CD14-positive monocyte (primary cell): ENCODE measurements around the gene GINS2. TPM values are rescaled to one million over a fixed set of nuclear protein-coding genes. Genes with fewer than 3 reads are reported as not detected.

ENCODE experiments used
- DNase-seq, 3 donors: peaks; one replicate each; pipeline ENCODE4 v3.0.0-alpha.2; 2011 to 2022
- H2AFZ ChIP-seq: 2 replicates; pipeline ENCODE4 v1.6.0; 2012; ENCODE audit warnings: mild to moderate bottlenecking, low read depth, low read length, inconsistent platforms; ENCODE audit not compliant: insufficient read depth, poor library complexity, severe bottlenecking
- H3K27ac ChIP-seq, 2 donors: 1 replicate in 1 of 2; 2 replicates in 1 of 2; pipeline ENCODE4 v1.5.1; 2012 to 2013; ENCODE audit warnings: low read length in 2 of 2, control low read depth in 1 of 2, inconsistent platforms in 1 of 2, low read depth in 1 of 2, mild to moderate bottlenecking in 1 of 2
- H3K27me3 ChIP-seq, 2 donors: one replicate each; pipeline versions ENCODE4 v1.6.0 to v1.6.1; 2011 to 2013; ENCODE audit warnings: low read length in 2 of 2; ENCODE audit not compliant: control insufficient read depth in 2 of 2, insufficient read depth in 2 of 2
- H3K36me3 ChIP-seq, 2 donors: replicated peaks in 1 of 2; 1 replicate in 1 of 2; 2 replicates in 1 of 2; pipeline versions ENCODE4 v1.5.1 to v1.6.1; 2012 to 2013; ENCODE audit warnings: low read length in 2 of 2, control low read depth in 1 of 2, inconsistent platforms in 1 of 2, mild to moderate bottlenecking in 1 of 2; ENCODE audit not compliant: insufficient read depth in 2 of 2, control insufficient read depth in 1 of 2
- H3K4me1 ChIP-seq, 2 donors: 1 replicate in 1 of 2; 2 replicates in 1 of 2; pipeline versions ENCODE4 v1.5.1 to v1.6.1; 2012 to 2013; ENCODE audit warnings: low read length in 2 of 2, control low read depth in 1 of 2, inconsistent platforms in 1 of 2, mild to moderate bottlenecking in 1 of 2, moderate library complexity in 1 of 2; ENCODE audit not compliant: insufficient read depth in 2 of 2, control insufficient read depth in 1 of 2
- H3K4me2 ChIP-seq: replicated peaks from 2 replicates; pipeline ENCODE3; 2012; ENCODE audit warnings: low read length, moderate library complexity, mild to moderate bottlenecking; ENCODE audit not compliant: poor library complexity, severe bottlenecking; ENCODE audit errors: extremely low read depth
- H3K4me3 ChIP-seq, 3 experiments: fragments of 200-600 bp in 1 of 3; sonication (generic) in 1 of 3; replicated peaks in 1 of 3; 1 replicate in 2 of 3; 2 replicates in 1 of 3; pipeline ENCODE4 v1.5.1; 2011 to 2013; ENCODE audit warnings: low read length in 3 of 3, mild to moderate bottlenecking in 3 of 3, control low read depth in 2 of 3, low read depth in 2 of 3, inconsistent platforms in 1 of 3, moderate library complexity in 1 of 3
- H3K79me2 ChIP-seq: 2 replicates; pipeline ENCODE4 v1.6.0; 2012; ENCODE audit warnings: mild to moderate bottlenecking, control low read depth, inconsistent platforms, low read length, moderate library complexity; ENCODE audit not compliant: insufficient read depth
- H3K9ac ChIP-seq: 2 replicates; pipeline ENCODE4 v1.6.0; 2017; ENCODE audit warnings: low read length, mild to moderate bottlenecking; ENCODE audit not compliant: insufficient read depth, poor library complexity, severe bottlenecking
- H3K9me3 ChIP-seq, 2 donors: replicated peaks in 1 of 2; 1 replicate in 1 of 2; 2 replicates in 1 of 2; pipeline versions ENCODE4 v1.5.1 to v1.6.1; 2012 to 2013; ENCODE audit warnings: low read length in 2 of 2, control low read depth in 1 of 2; ENCODE audit not compliant: control insufficient read depth in 1 of 2, insufficient read depth in 1 of 2
- H4K20me1 ChIP-seq: 2 replicates; pipeline ENCODE4 v1.6.0; 2012; ENCODE audit warnings: mild to moderate bottlenecking, low read length, control low read depth, moderate library complexity; ENCODE audit not compliant: insufficient read depth
- H3K27ac Mint-ChIP-seq, 7 donors: one replicate each; pipeline ENCODE4 v1.8.0; 2020; ENCODE audit warnings: mild to moderate bottlenecking in 7 of 7, mixed read lengths in 7 of 7, moderate library complexity in 6 of 7, inconsistent platforms in 2 of 7
- H3K27me3 Mint-ChIP-seq, 3 donors: one replicate each; pipeline ENCODE4 v1.8.0; 2021 to 2022; ENCODE audit warnings: low read depth in 3 of 3, mild to moderate bottlenecking in 3 of 3, mixed read lengths in 3 of 3, moderate library complexity in 3 of 3, inconsistent platforms in 1 of 3
- H3K36me3 Mint-ChIP-seq, 2 donors: one replicate each; pipeline ENCODE4 v1.8.0; 2020; ENCODE audit warnings: mixed read lengths in 2 of 2, inconsistent platforms in 1 of 2, mild to moderate bottlenecking in 1 of 2
- H3K4me1 Mint-ChIP-seq: one replicate; pipeline ENCODE4 v1.8.0; 2020; ENCODE audit warnings: mild to moderate bottlenecking, mixed read lengths
- H3K4me3 Mint-ChIP-seq, 2 donors: one replicate each; pipeline ENCODE4 v1.8.0; 2020; ENCODE audit warnings: mild to moderate bottlenecking in 2 of 2, mixed read lengths in 2 of 2, moderate library complexity in 1 of 2
- H3K9me3 Mint-ChIP-seq, 7 donors: one replicate each; pipeline ENCODE4 v1.8.0; 2020 to 2022; ENCODE audit warnings: mixed read lengths in 7 of 7, mild to moderate bottlenecking in 6 of 7, moderate library complexity in 6 of 7, inconsistent platforms in 2 of 7
- CTCF ChIP-seq: fragments of 200-600 bp; IDR thresholded peaks from one replicate; pipeline ENCODE4 v1.8.0; 2022; ENCODE audit warnings: antibody characterized with exemption, mild to moderate bottlenecking
- WGBS: methylation state at CpG from one replicate; pipeline ENCODE4 v1.1.5; 2013; ENCODE audit warnings: missing lambda C conversion rate; ENCODE audit not compliant: insufficient coverage; 5-methylcytosine and 5-hydroxymethylcytosine counted together
- intact Hi-C, 2 donors: fragments of 100-400 bp; cut with micrococcal nuclease; formaldehyde crosslinking; loops; one replicate each; pipeline versions ENCODE4 v1.15.0 to v1.15.1; 2023
- polyA plus RNA-seq, 3 donors: library from polyadenylated mRNA; depleted of rRNA in 1 of 3; unstranded in 2 of 3; stranded (reverse) in 1 of 3; fragments of 300-500 nt in 2 of 3; fragments of >200 nt in 1 of 3; fragmentation: Illumina TruSeq in 2 of 3; gene quantifications; 1 replicate in 2 of 3; 2 replicates in 1 of 3; pipeline ENCODE4 v1.2.3, GENCODE V29; 2012 to 2021

GINS2 gene
- polyA plus RNA-seq, 3 donors: 0.13 to 0.28 TPM; not detected in 1

GRCh38 chr16:85720302-85720637 lies 31.5 kb upstream of the GINS2 start:
- no peaks in the 10 kb centered on the region for H3K9me3 ChIP-seq
- no peak for TF ChIP-seq CTCF
- H3K79me2 ChIP-seq: no peaks in the 10 kb centered on the region
- no peak overlapping the region for H3K4me2 ChIP-seq
- WGBS: 100% methylated on average over 1 of the region's 4 CpGs
- Mint-ChIP-seq H3K4me1 (peaks cover 16% of the 10 kb centered on the region), H3K9me3 (peaks cover 0 to 4% (median 0%) of the 10 kb centered on the region in 7 donors), H3K27ac (no peak overlapping the region), H3K27me3 (peaks cover 2 to 12% (median 10%) of the 10 kb centered on the region in 3 donors), H3K36me3 (peaks cover 10 to 19% of the 10 kb centered on the region in 2 donors), H3K4me3 (no peak overlapping the region)
- intact Hi-C loops: no loop called here
- no peak overlapping the region for H3K9ac ChIP-seq
- peaks cover 17 to 26% of the 10 kb centered on the region in 2 donors for H3K4me1 ChIP-seq
- H3K36me3 ChIP-seq: peaks cover under 1 to 6% of the 10 kb centered on the region in 2 donors
- no peak overlapping the region for H3K27ac ChIP-seq
- no peak overlapping the region for H2AFZ ChIP-seq
- H4K20me1 ChIP-seq: peaks cover 10% of the 10 kb centered on the region
- H3K4me3 ChIP-seq: no peak overlapping the region
- H3K27me3 ChIP-seq: no peaks in the 10 kb centered on the region
- DNase-seq: no peak

- intact Hi-C loops: loop anchor here in 1 of 2 donors (5.0 to 10.0 kb wide), 2 partner anchors 38 to 425 kb away; no protein-coding TSS in a partner anchor
- Mint-ChIP-seq H3K36me3 (peaks cover 10 to 17% of the 10 kb centered on the region in 2 donors), H3K27me3 (peaks cover 2 to 12% (median 10%) of the 10 kb centered on the region in 3 donors), H3K9me3 (peaks cover 0 to 4% (median 0%) of the 10 kb centered on the region in 7 donors), H3K4me3 (no peak overlapping the region), H3K4me1 (peaks cover 16% of the 10 kb centered on the region), H3K27ac (peak overlapping the region in 1 of 7 donors; percentile 17)
- Histone ChIP-seq H3K4me2 (no peak overlapping the region), H3K27ac (no peak overlapping the region), H3K4me3 (no peak overlapping the region), H3K79me2 (no peaks in the 10 kb centered on the region), H2AFZ (no peak overlapping the region), H3K27me3 (no peaks in the 10 kb centered on the region), H3K36me3 (peaks cover 0 to 3% of the 10 kb centered on the region in 2 donors), H4K20me1 (peaks cover 10% of the 10 kb centered on the region), H3K4me1 (peaks cover 17 to 26% of the 10 kb centered on the region in 2 donors), H3K9ac (no peak overlapping the region), H3K9me3 (no peaks in the 10 kb centered on the region)
- WGBS: 88% methylated on average over 4 of the region's 11 CpGs
- no peak for TF ChIP-seq CTCF
- DNase-seq: no peak
Measured at GRCh38 chr16:85719605-85720301, 31.0 kb upstream of the GINS2 start.
